Endothelial cell (in vitro differentiated cells): ENCODE data around the gene RAP2A. TPM values are rescaled to one million over a fixed set of nuclear protein-coding genes. Genes with fewer than 3 reads are reported as not detected.

Experiments
- DNase-seq: peaks from one replicate; pipeline ENCODE4 v3.0.0; 2021; ENCODE audit warnings: low spot score
- H3K27ac Mint-ChIP-seq: one replicate; pipeline ENCODE4 v1.8.0; 2021; ENCODE audit warnings: mixed read lengths, inconsistent platforms; ENCODE audit not compliant: unreplicated experiment
- H3K27me3 Mint-ChIP-seq: one replicate; pipeline ENCODE4 v1.8.0; 2021; ENCODE audit warnings: mild to moderate bottlenecking, moderate library complexity, mixed read lengths, inconsistent platforms; ENCODE audit not compliant: unreplicated experiment
- H3K36me3 Mint-ChIP-seq: one replicate; pipeline ENCODE4 v1.8.0; 2021; ENCODE audit warnings: mild to moderate bottlenecking, low read depth, mixed read lengths, inconsistent platforms; ENCODE audit not compliant: unreplicated experiment
- H3K4me1 Mint-ChIP-seq: one replicate; pipeline ENCODE4 v1.8.0; 2021; ENCODE audit warnings: mild to moderate bottlenecking, mixed read lengths, inconsistent platforms; ENCODE audit not compliant: unreplicated experiment
- H3K4me3 Mint-ChIP-seq: one replicate; pipeline ENCODE4 v1.8.0; 2021; ENCODE audit warnings: mild to moderate bottlenecking, mixed read lengths, inconsistent platforms; ENCODE audit not compliant: unreplicated experiment
- H3K9me3 Mint-ChIP-seq: one replicate; pipeline ENCODE4 v1.8.0; 2021; ENCODE audit warnings: mixed read lengths, inconsistent platforms; ENCODE audit not compliant: unreplicated experiment
- CTCF ChIP-seq: fragments of 200-600 bp; sonication (generic); IDR thresholded peaks from one replicate; pipeline ENCODE4 v1.5.0; 2021; ENCODE audit warnings: antibody characterized with exemption; ENCODE audit not compliant: unreplicated experiment
- total RNA-seq: library from RNA; stranded (reverse); fragmentation: NEBNext Ultra II Directional; extraction: Animal tissue kit (Norgen Biotek cat#: 25700); gene quantifications from one replicate; pipeline ENCODE4 v1.2.1, GENCODE V29; 2021; ENCODE audit not compliant: unreplicated experiment

Gene RAP2A
- total RNA-seq, 1 donor from 2014 or later = 52.3 TPM

- Mint-ChIP-seq H3K36me3 (no peaks in the 10 kb centered on the region), H3K27me3 (peaks cover 1% of the 10 kb centered on the region), H3K27ac (no peak overlapping the region), H3K4me3 (no peak overlapping the region), H3K9me3 (no peaks in the 10 kb centered on the region), H3K4me1 (peaks cover 5% of the 10 kb centered on the region)
- DNase-seq = no peak
- TF ChIP-seq CTCF = no peak
Measured at GRCh38 chr13:97497400-97497799, 63.4 kb downstream of the RAP2A start.

- TF ChIP-seq CTCF = no peak
- Mint-ChIP-seq H3K9me3 (no peaks in the 10 kb centered on the region), H3K27ac (no peak overlapping the region), H3K4me1 (peaks cover 5% of the 10 kb centered on the region), H3K27me3 (no peaks in the 10 kb centered on the region), H3K4me3 (no peak overlapping the region), H3K36me3 (no peaks in the 10 kb centered on the region)
- DNase-seq = no peak
Measured at GRCh38 chr13:97498419-97498818, 64.5 kb downstream of the RAP2A start.

GRCh38 chr13:97499181-97499580 is 65.2 kb downstream of the RAP2A start:
- no peak overlapping the region for H3K4me3 Mint-ChIP-seq

DNA sequence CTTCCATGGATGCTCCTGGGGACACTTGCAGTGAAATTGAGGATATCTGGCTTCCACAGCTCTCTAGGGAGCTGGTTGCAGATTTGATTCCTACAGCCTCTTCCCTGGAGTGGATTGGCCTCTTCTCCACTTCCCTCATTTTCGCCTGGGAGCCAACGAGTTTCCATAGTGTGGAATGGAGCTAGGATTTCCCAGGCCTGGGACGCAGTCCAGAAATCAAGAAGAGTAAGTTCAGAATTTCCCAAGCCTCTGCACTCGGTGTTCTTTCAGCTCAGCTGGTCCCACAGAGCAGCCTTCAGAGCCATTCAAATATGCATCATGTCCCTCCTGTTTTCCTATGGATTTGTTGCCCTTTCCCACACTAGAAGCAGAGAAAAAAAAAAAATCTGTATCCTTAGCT is 68.2 kb downstream of the RAP2A start:
- H3K27ac Mint-ChIP-seq = no peak overlapping the region
- H3K27me3 Mint-ChIP-seq = no peaks in the 10 kb centered on the region
- no peaks in the 10 kb centered on the region for H3K36me3 Mint-ChIP-seq
- H3K4me1 Mint-ChIP-seq = peaks cover 9% of the 10 kb centered on the region
- no peak for DNase-seq
- TF ChIP-seq CTCF = no peak
- H3K9me3 Mint-ChIP-seq = no peaks in the 10 kb centered on the region
- no peak overlapping the region for H3K4me3 Mint-ChIP-seq

More at GRCh38 chr13:97499181-97499580, 65.2 kb downstream of the RAP2A start:
- no peak for TF ChIP-seq CTCF
- H3K4me1 Mint-ChIP-seq = peaks cover 5% of the 10 kb centered on the region
- no peak for DNase-seq
- H3K27me3 Mint-ChIP-seq = no peaks in the 10 kb centered on the region
- no peak overlapping the region for H3K27ac Mint-ChIP-seq
- H3K36me3 Mint-ChIP-seq = no peaks in the 10 kb centered on the region
- H3K9me3 Mint-ChIP-seq = no peaks in the 10 kb centered on the region

DNA sequence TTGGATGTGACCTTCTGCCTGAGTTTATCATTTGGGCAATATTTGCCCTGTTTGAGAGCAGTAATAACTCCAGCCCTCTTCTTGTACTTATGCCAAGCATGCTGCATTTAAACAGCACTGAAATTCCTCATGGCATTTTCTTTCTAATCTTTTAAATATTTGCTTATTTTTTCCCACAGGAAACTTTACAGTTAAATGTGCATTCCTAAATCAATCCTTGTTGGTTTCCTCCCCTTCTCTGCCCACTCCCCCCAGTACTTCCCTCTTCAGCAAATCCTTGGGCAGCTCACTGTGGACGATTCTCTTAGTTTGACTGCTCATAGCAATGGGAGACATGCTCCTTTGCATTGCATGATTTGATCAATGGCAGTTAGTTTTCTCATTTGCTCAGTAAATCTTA is 68.7 kb downstream of the RAP2A start:
- no peak for DNase-seq
- Mint-ChIP-seq H3K4me3 (no peak overlapping the region), H3K27ac (no peak overlapping the region), H3K27me3 (no peaks in the 10 kb centered on the region), H3K36me3 (no peaks in the 10 kb centered on the region), H3K9me3 (no peaks in the 10 kb centered on the region), H3K4me1 (peaks cover 9% of the 10 kb centered on the region)
- no peak for TF ChIP-seq CTCF
